DMS53 treated with DMSO at 0.1 percent for 48 hours (cell line): ENCODE results near the gene VTN.
A peak's percentile ranks its signal among the peaks of the same experiment; 100 is the strongest.
"Not testable (repeated sequence)": the region's sequence is repeated elsewhere in the genome, so short reads cannot be mapped to it uniquely, and the experiment has no call there.

Experiments used
- DNase-seq: peaks from one replicate; lab custom pipeline; 2025; ENCODE audit not compliant: unreplicated experiment; lab: John Stamatoyannopoulos, UW

The VTN gene

DNA sequence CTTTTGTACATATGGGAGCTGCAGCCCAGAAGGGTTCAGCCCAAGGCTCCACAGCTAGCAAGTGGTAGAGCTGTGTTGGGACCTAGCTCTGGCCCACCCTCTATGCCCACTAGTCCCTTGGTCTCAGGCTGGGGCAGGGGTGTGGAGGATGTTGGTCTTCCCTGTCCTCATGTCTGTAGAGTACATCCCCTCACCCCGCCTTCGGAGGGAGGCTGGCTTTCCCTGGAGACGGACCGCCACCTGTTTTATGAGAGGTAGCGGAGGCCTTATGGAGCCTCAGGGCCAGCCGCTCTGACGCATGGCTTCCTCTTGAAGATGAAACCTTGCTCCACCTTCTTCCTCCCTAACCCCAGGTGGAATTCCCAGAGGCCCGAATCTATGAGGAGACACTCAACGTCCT lies 26.1 kb downstream of the VTN start:
- DNase-seq: no peak

DNA sequence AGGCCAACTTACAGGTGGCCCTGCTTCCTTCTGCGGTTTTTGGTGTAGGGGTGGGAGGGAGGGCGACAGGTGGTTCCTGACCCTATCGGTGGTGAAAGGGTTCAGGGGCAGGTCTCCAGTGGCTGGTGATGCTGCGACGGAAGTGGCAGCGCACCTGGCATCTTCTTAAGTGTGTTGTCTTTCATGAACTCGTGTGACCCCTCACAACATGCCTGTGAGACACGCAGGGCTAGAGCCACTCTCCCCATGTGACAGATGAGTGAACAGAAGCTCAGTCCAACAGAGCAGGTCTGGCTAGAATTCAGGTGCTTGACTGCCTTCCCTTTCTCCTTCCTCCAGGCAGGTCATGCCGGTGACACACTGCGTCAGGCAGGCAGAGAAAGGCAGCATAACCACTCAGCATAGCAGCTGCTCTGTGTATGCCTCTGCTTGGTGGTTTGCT lies 26.6 kb downstream of the VTN start:
- no peak for DNase-seq

DNA sequence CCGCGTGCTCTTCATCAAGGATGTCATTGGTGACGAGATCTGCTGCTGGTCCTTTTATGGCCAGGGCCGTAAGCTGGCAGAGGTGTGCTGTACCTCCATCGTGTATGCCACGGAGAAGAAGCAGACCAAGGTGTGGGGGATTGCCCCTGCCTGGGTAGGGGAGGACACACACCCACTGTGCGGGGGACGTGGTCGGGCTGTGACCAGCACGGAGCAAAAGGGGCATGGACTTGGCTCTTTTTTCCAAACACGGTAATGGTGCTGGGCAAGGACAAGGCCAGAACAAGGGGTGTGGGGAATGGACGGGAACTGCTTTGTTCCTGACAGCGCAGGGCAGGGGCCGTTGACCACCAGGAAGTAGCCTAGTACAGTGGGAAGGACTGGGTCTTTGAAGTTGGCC lies 27.8 kb downstream of the VTN start:
- DNase-seq: no peak

DNA sequence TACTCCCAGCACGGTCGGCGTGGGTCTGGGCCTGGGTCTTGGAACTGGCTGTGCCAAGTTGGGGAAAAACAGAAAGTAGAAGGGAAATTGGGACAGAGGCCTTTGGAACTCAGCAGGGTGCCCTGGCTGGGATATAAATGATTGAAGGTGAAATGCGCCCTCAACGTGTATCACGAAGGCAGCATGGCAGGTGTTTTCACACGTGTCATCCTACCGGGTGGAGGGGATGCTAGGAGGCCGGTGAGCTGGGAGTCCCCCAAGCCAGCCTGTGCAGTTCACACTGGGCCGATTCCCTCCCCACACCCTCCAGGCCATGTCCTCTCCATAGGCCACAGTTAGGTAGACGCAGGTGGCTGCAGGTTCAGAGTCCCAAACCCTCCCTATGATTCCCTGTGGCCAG lies 28.6 kb downstream of the VTN start:
- DNase-seq: no peak

DNA sequence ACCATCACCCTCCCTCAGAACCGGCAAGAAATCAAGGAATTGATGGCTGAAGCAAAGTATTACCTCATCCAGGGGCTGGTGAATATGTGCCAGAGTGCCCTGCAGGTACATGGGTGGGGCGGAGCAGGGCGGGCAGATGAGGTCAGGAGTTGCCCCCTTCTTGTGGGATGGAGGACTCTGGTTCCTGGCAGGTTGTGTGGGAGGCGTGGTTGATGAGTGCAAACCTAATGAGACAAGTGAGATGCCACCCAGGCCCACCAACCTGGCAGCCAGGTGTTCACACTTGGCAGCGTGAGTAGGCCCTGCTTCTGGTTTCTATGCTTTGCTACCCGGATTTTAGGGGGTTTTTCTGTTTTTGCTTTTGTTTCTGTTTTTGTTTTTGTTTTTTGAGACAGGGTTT lies 29.7 kb downstream of the VTN start:
- DNase-seq: no peak

DNA sequence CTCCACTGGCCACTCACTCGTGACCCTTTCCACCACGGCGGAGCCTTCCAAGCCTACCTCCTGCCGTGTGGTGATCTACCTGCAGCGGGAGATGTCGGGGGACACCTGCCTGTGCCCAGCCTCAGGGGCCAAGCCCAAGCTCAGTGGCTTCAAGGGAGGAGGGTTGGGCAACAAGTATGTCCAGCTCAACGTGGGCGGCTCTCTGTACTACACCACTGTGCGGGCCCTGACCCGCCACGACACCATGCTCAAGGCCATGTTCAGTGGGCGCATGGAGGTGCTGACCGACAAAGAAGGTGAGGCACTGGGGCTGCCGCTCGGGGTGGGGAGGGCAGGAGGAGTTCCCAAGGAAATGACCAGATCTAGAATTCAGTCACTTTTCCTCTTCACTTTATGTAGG lies 30.7 kb downstream of the VTN start:
- DNase-seq: no peak

DNA sequence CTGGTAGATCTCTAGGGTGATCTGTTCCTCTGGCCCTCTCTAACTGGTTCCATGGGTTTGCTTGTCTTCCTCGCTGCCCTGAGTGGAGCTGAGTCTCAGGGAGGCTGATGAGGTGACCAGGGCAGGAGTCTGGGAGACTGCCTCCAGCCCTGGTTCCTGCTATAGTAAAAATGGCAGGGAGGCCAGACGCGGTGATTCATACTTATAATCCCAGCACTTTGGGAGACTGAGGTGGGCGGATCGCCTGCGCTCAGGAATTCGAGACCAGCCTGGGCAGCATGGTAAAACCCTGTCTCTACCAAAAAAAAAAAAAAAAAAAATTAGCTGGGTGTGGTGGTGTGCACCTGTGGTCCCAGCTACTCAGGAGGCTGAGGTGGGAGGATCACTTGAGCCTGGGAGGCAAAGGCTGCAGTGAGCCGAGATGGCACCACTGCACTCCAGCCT lies 31.3 kb downstream of the VTN start:
- DNase-seq: not testable (repeated sequence)

DNA sequence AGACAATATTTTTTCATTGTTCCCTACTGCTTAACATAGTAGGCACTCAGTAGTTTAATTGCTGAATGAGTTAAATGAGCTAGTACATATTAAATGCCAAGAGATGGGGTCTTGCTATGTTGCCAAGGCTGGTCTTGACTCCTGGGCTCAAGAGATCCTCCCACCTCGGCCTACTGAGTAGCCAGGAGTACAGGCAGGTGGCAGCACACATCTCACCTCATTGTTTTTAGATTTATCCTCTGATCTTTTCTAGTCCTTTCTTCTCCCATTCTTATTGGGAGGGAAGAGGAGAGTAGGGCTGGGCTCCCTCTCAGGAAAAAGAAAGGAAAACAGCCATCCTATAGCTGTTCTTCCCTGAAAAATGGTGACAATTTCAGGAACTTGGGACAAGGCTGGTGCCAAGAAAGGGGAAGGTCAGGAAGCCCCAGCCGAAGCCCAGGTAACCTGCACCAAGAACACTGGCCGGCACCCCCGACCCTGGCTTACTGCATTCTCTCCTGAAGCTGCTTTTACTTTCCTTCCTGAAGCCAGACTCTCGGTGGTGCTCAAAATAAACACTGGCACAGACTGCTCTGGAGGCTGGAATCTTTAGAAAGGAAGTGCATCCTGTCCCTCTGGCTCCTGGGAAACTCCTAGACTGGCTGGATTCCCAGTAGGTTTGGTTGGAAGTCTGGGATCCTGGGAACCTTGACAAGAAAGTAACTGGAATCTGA lies 31.9 kb downstream of the VTN start:
- DNase-seq: no peak

DNA sequence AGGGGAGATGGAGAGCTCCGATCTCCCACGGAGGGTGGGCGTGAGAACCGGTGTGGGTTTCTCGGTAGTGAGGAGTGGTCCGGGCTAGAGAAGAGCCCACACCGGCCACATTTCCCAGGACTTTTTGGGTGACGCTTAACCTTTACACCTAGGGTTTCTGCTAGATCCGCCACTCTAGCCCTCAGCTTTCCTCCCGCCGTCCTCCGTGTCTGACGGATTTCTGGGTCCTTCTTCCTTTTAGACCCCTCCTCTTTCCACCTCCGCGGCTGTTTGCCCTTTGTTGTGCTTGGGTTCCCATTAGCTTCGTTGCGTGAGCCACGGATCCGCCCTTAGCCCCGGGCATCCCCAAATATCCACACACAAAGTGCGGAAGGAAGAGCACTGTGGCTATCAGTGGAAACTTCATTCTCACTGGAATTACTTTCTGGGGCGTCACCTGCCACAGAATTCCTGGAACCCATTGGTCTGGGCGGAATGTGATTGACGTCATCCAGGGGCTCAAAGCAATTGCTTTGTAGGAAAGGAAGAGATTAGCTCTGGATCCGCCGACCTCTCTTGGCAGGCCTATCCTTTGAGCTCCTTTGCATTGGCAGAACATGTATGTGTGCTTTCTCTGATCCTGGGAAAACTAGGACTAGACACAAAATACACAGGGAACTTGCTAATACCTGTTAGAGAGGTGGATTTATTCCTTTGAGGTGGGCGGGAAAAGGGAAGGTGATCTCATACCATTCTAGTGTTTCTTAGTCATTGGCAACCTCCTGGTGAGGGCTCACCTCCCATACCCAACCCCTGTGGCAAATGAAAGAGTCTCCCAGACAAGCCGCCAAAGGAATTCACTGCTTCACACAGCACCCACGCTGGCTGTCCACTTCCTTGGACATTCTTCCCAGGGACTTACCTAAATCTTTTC lies 33.9 kb downstream of the VTN start:
- DNase-seq: peak; percentile 8

DNA sequence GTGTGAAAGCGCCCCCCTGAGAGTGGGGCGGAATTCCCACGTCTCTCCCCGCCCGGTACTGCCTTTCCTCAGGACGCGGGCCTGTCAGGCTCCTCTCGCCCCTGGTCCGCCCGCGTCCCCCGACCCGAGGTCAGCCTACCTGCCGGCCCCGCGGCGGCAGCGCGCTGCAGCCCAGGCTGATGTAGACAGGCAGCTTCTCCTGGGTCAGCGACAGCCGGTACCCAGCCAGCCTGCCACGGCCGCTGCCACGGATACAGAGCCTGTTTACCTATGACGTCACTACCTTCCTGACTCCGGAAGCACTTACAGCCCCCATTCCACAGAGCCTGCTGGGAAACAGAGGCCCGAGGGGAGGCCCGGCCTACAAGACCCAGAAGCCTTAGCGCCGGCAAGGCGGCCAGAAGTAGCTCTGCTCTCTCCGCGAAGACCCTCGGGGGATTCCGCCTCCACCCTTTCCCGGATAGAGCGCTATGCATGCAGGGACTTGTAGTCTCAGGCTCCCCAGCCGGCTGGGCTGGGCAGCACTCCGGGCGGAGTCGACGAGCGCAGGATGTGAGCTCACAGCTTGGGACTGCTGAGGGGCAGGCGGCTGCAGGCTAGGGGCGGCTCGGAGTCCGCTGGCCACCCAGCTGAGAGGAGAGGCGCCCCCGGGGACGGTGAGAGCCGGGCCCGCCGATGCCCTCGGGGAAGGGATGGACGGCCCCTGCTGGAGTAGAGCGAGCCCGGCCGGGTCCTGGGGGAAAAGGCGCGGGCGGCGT lies 34.7 kb downstream of the VTN start, which contains the start of the genes IFT20 and TNFAIP1:
Gene IFT20 (minus strand): TSS at position 272 of the 758 bp plus-strand sequence. CDS start 3,487 bp downstream, outside the sequence.
Gene TNFAIP1 (plus strand): TSS at position 561 of the 758 bp plus-strand sequence. CDS start 3,761 bp downstream, outside the sequence.
- peak; percentile 97 for DNase-seq

DNA sequence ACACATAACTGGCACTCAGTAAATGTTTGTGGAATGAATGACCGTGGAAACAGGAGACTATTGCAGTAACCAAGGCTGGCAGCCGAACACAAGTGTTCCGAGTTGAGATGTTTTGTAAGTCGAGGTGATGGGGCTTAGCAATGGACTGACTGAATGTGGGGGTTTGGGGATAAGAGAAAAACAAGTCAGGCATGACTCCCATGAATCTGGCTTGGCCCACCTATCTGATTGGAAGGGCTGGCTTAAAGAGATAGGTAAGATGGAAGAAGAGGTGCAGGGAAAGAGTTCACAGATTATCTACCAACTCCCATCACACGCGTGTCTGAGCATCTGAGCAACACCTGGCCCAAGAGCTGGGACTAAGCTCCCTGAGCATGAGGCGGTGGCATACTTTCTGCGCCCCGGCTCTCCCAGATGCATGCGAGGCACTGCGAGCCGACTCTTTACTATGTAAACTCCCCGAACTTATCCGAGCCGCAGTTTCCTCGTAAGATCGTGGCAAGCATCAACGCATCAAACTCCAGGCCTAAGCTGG lies 35.4 kb downstream of the VTN start:
- DNase-seq: no peak

DNA sequence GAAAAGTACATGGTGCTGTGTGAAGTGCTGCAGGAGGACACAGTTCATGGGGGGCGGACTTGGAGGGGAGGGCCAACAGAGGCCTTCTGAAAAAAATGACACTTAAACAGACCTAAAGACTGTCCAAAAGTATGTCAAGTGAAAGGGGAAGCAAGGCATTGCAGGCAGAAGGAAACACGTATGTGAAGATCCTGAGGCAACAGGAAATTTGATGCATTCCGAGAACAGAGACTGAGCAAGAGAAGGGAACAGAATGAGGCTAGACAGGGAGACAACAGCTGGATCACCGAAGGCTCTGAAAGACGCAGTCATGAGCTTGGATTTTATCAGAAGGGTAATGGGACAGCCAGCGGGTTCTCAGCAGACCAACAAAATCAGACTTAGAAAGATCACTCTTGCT lies 35.9 kb downstream of the VTN start:
- DNase-seq: no peak

DNA sequence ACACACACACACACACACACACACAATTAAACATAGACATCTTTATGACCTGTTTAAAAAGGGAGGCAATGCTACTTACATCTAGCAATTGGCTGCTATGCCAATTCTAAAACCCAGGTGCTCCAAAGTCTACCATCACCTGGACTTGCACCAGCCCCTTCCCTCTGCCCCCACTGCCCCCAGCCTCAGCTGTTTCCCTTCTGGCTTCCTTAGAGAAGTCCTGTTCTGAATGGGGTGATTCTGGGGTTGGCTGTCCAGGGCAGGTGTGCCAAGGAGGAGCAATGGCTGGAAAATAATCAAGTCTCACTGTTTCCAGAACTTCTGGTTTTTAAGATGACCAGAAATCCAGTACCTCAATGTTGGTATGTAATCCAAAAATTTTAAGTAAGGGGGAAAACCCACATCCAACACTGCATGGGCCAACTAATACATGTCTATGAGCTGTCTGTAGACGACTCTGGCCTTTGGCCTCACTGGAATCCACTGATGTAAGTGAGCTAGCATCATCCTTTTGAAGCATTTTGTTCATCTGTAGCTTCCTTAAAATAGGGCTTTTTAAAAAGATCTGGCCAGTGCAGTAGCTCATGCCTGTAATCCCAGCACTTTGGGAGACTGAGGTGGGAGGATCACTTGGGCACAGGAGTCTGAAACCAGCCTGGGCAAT lies 36.9 kb downstream of the VTN start:
- DNase-seq: no peak

DNA sequence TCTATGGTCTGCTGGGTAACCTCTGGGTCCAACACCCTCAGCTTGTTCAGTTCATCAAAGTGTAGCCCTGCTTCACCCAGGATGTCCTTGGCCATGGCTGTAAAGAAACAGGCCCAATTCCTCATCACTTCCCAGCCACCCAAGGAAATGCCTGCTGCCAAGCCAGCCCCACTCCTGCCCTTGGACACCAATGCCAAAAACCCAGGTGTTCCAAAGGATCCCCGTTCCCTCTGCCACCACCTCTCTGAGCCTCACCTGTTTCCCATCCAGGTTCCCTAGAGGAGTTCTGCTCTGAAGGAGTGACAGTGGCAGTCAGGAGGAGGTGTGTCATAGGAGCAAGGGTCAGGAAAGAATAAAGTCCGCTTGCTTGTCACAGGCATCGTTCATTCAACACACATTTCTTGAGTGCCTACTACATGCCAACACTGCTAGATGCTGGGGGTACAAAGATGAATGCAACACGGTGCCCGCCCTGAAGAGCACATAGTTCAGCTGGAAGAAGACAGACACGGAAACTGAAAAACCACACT lies 38.2 kb downstream of the VTN start:
- DNase-seq: no peak

DNA sequence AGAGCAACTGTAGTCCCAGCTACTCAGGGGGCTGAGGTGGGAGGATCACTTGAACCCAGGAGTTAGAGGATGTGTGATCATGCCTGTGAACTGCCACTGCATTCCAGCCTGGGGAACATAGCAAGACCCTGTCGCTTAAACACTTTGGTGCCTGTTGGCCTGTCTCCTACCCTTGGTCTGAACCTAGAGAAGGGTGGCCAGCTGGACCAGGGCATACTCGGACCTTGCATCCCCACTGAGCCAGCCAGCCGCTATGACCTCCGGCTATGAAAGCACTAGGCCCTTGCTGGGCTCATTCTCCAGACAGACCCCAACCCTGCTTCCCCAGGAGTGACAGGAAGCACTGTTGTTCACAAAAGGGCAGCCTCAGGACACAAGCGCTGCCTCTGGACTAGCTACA lies 39.4 kb downstream of the VTN start:
- DNase-seq: no peak

DNA sequence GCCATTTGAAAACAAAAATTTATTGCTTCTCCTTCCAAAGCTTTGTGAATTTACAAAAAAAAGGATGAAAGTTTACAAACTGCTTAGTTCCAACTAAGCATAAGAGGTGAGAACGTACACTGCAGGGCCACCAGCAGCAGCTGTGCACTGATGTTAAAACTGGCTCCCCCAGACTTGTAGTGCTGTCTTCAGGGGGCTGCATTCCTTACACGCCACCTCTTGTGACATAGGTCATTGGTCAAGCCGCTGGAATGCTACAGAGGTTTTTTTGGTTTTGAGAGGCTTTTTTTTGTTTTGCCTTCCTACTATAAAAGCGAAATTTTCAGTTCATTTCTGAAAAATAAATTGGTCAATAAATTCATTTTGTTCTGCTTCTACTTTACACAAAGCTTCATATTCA lies 41.8 kb downstream of the VTN start:
- no peak for DNase-seq

DNA sequence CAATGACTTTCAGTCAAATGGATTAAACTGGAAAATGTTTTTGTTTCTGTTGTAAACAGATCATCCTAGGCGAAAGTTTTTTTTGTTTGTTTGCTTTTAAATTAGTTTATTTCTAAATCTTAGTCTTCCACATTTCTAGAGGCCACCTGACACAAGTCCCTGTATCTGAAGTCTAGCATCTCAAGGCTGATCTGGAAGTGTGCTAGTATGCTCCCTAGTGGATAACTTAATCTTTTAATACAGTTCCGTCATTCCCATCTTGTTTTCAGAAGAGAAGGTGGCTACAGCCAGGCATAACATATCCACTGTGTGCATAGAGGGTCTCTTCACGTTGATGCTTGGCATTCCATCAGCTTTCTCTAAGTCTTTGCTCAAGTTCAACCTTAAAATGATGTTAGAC lies 42.4 kb downstream of the VTN start:
- DNase-seq: no peak

DNA sequence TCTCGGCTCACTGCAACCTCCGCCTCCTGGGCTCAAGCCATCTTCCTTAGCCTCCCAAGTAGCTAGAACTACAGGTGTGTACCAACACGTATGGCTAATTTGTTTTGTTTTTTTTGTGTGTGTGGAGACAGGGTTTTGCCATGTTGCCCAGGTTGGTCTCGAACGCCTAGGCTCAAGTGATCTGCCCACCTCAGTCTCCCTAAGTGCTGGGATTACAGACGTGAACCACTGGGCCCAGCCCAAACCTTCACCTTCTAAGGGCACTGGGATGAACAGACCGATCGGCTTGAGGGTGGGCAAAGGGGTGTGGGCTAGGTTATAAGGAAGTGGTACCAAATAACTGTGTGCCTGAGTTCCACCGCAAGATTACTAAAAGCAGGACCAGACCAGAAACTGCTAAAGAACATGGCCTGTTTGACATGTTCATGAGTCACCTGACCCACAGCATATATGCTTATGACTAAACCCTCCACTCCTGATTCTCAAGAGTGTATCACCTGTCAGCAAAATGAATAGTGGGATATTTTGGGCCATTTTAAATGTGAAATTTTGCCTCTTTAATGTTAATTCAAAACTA lies 43.0 kb downstream of the VTN start:
- peak; percentile 7 for DNase-seq

DNA sequence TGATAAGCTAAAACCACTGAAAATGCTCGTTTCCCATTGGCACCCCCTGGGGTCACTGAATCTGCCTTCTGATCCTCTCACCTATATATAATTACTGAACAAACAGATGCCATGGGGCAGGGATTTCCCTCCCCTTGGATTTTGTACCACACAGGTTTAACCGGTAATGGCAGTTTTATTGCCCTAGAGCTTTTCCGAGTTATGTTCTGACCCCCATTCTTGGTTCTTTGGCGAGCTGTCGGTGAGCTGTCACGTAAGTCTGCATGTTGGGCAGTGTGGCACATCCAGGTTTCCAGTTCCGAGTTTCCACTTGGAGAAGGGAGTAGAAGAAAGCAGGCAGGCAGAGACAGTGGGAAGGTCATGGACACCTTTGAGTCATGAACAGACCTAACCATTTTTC lies 44.0 kb downstream of the VTN start:
- DNase-seq: no peak

DNA sequence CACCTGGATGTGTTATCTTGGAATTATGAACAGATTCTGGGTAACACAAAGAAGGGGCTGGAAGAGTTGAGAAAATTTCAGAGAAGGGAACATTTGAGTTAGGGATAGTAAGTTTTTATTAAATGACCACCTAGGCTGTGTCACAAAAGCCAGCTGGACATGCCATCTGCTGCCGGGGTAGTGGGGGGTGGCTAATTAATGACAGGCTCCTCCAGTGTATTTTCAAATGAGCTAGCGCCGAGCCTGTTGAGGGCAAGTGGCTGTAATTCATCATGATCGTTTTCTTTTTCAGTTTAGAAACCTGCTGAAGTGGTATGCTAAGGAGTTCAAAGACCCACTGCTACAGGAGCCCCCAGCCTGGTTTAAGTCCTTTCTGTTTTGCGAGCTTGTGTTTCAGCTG lies 44.9 kb downstream of the VTN start:
- no peak for DNase-seq
